SK-N-SH (cell line): ENCODE measurements around the gene C20orf204. TPM values are rescaled to one million over a fixed set of nuclear protein-coding genes. Genes with fewer than 3 reads are reported as not detected.

Experiments used
- CTCF ChIA-PET: fragments of 300-600, 350-600 bp; formaldehyde crosslinking; extraction: SDS; loops from one replicate; lab custom pipeline; 2021; lab: Yijun Ruan, JAX
- POLR2A ChIA-PET: fragments of 350-600 bp; sonication (Branson Sonifier 250); formaldehyde crosslinking; extraction: SDS; loops from one replicate; lab custom pipeline; 2020; ENCODE audit warnings: antibody characterized with exemption, inconsistent platforms; lab: Yijun Ruan, JAX
- DNase-seq: peaks from one replicate; pipeline ENCODE4 v3.0.0; 2012
- H2AFZ ChIP-seq: fragments of 200-600 bp; sonication (generic); 2 replicates; pipeline ENCODE4 v1.8.1; 2016; ENCODE audit warnings: antibody characterized with exemption, mild to moderate bottlenecking, low read depth
- H3F3A ChIP-seq: fragments of 200-600 bp; sonication (generic); replicated peaks from 2 replicates; pipeline ENCODE3; 2016; ENCODE audit warnings: antibody characterized with exemption, mild to moderate bottlenecking; ENCODE audit not compliant: insufficient read depth
- H3K27ac ChIP-seq, 2 experiments: fragments of 200-500 bp in 1 of 2; fragments of 200-600 bp in 1 of 2; sonication (Bioruptor generic) in 1 of 2; sonication (generic), shearing (Covaris generic) in 1 of 2; 2 replicates each; pipeline versions ENCODE4 v1.5.1 to v1.6.1; 2014 to 2016; ENCODE audit warnings: low read depth in 2 of 2, inconsistent platforms in 1 of 2, low read length in 1 of 2, mild to moderate bottlenecking in 1 of 2, mixed read lengths in 1 of 2
- H3K27me3 ChIP-seq: fragments of 200-600 bp; sonication (generic), shearing (Covaris generic); 2 replicates; pipeline ENCODE4 v1.6.1; 2016; ENCODE audit warnings: mixed run types; ENCODE audit not compliant: insufficient read depth
- H3K36me3 ChIP-seq, 2 experiments: fragments of 200-500 bp in 1 of 2; fragments of 200-600 bp in 1 of 2; sonication (Bioruptor generic) in 1 of 2; sonication (generic) in 1 of 2; replicated peaks in 1 of 2; 2 replicates each; pipeline versions ENCODE3 to v1.5.1; 2014 to 2016; ENCODE audit warnings: low read length in 1 of 2, mild to moderate bottlenecking in 1 of 2; ENCODE audit not compliant: insufficient read depth in 2 of 2, control insufficient read depth in 1 of 2
- H3K4me1 ChIP-seq, 2 experiments: fragments of 200-500 bp in 1 of 2; fragments of 200-600 bp in 1 of 2; sonication (Bioruptor generic) in 1 of 2; sonication (generic), shearing (Covaris generic) in 1 of 2; 2 replicates each; pipeline versions ENCODE4 v1.5.1 to v1.6.1; 2014 to 2016; ENCODE audit warnings: low read depth in 1 of 2, low read length in 1 of 2, mixed run types in 1 of 2; ENCODE audit not compliant: insufficient read depth in 2 of 2, control insufficient read depth in 1 of 2
- H3K4me2 ChIP-seq: fragments of 200-600 bp; sonication (generic), shearing (Covaris generic); 2 replicates; pipeline ENCODE4 v1.6.1; 2017; ENCODE audit warnings: mixed run types
- H3K4me3 ChIP-seq, 2 experiments: fragments of 200-500 bp in 1 of 2; fragments of 200-600 bp in 1 of 2; sonication (Bioruptor generic) in 1 of 2; sonication (generic), shearing (Covaris generic) in 1 of 2; 2 replicates each; pipeline versions ENCODE4 v1.5.1 to v1.8.1; 2014 to 2016; ENCODE audit warnings: low read depth in 2 of 2, inconsistent platforms in 1 of 2, low read length in 1 of 2, mild to moderate bottlenecking in 1 of 2, mixed read lengths in 1 of 2, moderate library complexity in 1 of 2
- H3K79me2 ChIP-seq: fragments of 200-600 bp; sonication (generic); 2 replicates; pipeline ENCODE4 v1.8.1; 2017; ENCODE audit warnings: mild to moderate bottlenecking; ENCODE audit not compliant: insufficient read depth
- H3K9ac ChIP-seq: fragments of 200-600 bp; sonication (generic); 2 replicates; pipeline ENCODE4 v1.6.1; 2017; ENCODE audit warnings: mixed run types
- H3K9me2 ChIP-seq: fragments of 200-600 bp; sonication (generic); 2 replicates; pipeline ENCODE4 v1.6.1; 2017; ENCODE audit warnings: mixed run types
- H3K9me3 ChIP-seq: fragments of 200-600 bp; sonication (generic); 2 replicates; pipeline ENCODE4 v1.6.1; 2017; ENCODE audit warnings: mixed run types, mild to moderate bottlenecking, moderate library complexity
- H4K20me1 ChIP-seq: fragments of 200-600 bp; sonication (generic); 2 replicates; pipeline ENCODE4 v1.6.1; 2017; ENCODE audit warnings: mild to moderate bottlenecking, mixed run types; ENCODE audit not compliant: insufficient read depth
- CTCF ChIP-seq: fragments of 200-600 bp; sonication (generic); IDR thresholded peaks from 2 replicates; pipeline ENCODE4 v1.6.1; 2017; ENCODE audit warnings: antibody characterized with exemption, mild to moderate bottlenecking, moderate library complexity
- ELF1 ChIP-seq: IDR thresholded peaks from 2 replicates; pipeline ENCODE4 v1.4.0; 2012
- EZH2phosphoT487 ChIP-seq: fragments of 200-600 bp; sonication (generic); IDR thresholded peaks from 2 replicates; pipeline ENCODE4 v1.6.1; 2017; ENCODE audit warnings: low read depth, mixed run types, mild to moderate bottlenecking, antibody characterized with exemption, moderate library complexity, borderline replicate concordance
- GABPA ChIP-seq: IDR thresholded peaks from 2 replicates; pipeline ENCODE4 v1.4.0; 2012; ENCODE audit warnings: low read depth, mild to moderate bottlenecking
- IRF3 ChIP-seq: fragments of 150-350 bp; IDR thresholded peaks from 2 replicates; pipeline ENCODE4 v1.6.1; 2016; ENCODE audit warnings: mild to moderate bottlenecking, low read depth, low read length
- MAX ChIP-seq: IDR thresholded peaks from 2 replicates; pipeline ENCODE4 v1.4.0; 2012; ENCODE audit warnings: low read depth
- MXI1 ChIP-seq: IDR thresholded peaks from 2 replicates; pipeline ENCODE4 v1.6.1; 2012; ENCODE audit warnings: mild to moderate bottlenecking, low read depth, low read length, improper control_type of control experiment
- NFIC ChIP-seq: IDR thresholded peaks from 2 replicates; pipeline ENCODE4 v1.4.0; 2012; ENCODE audit warnings: borderline replicate concordance
- PBX3 ChIP-seq: IDR thresholded peaks from 2 replicates; pipeline ENCODE4; 2012
- RAD21 ChIP-seq: IDR thresholded peaks from 2 replicates; pipeline ENCODE4 v1.6.1; 2012; ENCODE audit warnings: mild to moderate bottlenecking, low read length
- RCOR1 ChIP-seq: fragments of 150-350 bp; IDR thresholded peaks from 2 replicates; pipeline ENCODE4 v1.6.1; 2017; ENCODE audit warnings: antibody characterized with exemption, low read length
- RXRA ChIP-seq: IDR thresholded peaks from 2 replicates; pipeline ENCODE4 v1.4.0; 2012; ENCODE audit warnings: low read depth, mild to moderate bottlenecking, borderline replicate concordance
- SMC3 ChIP-seq: IDR thresholded peaks from 2 replicates; pipeline ENCODE4 v1.6.1; 2012; ENCODE audit warnings: low read depth, low read length, improper control_type of control experiment
- TAF1 ChIP-seq: IDR thresholded peaks from 2 replicates; pipeline ENCODE4 v1.6.1; 2012; ENCODE audit warnings: low read depth, mild to moderate bottlenecking, low read length, moderate library complexity, borderline replicate concordance
- USF1 ChIP-seq: IDR thresholded peaks from 2 replicates; pipeline ENCODE4 v1.4.0; 2012; ENCODE audit warnings: low read depth, borderline replicate concordance
- WGBS: methylation state at CpG from one replicate; pipeline ENCODE4 v1.1.6; 2017; ENCODE audit warnings: low lambda C conversion rate; 5-methylcytosine and 5-hydroxymethylcytosine counted together
- polyA plus RNA-seq, 3 experiments: library from polyadenylated mRNA; depleted of rRNA; stranded (reverse); fragments of >200 nt; gene quantifications; 2 replicates each; pipeline ENCODE4 v1.2.3, GENCODE V29; 2012

C20orf204 gene
- polyA plus RNA-seq, 1 of the 3 experiments (the other 2 are of a cell fraction): 0.21 TPM

- Histone ChIP-seq H3K27me3 (no peaks in the 10 kb centered on the region; the same call in 1 of the 2 replicates), H3K36me3 (no peaks in the 10 kb centered on the region), H3F3A (peaks cover 14% of the 10 kb centered on the region), H2AFZ (no peak overlapping the region), H3K27ac (no peak overlapping the region), H3K4me2 (peak overlapping the region; percentile 85), H3K4me3 (peak overlapping the region; percentile 47 to 53; a peak in 3 of 4 replicates), H3K4me1 (peaks cover 13 to 36% of the 10 kb centered on the region in 2 experiments; a peak in 3 of 4 replicates), H3K9me3 (no peaks in the 10 kb centered on the region), H4K20me1 (no peaks in the 10 kb centered on the region), H3K9me2 (no peaks in the 10 kb centered on the region), H3K9ac (no peak overlapping the region), H3K79me2 (no peaks in the 10 kb centered on the region)
- DNase-seq: no peak
- POLR2A ChIA-PET: no interaction called here
- CTCF ChIA-PET: interaction anchor here (0.5 to 12.9 kb wide), 14 partner anchors 10 to 130 kb away, joined by 3 to 252 read pairs (median 4); partner anchors contain the start of genes NPBWR2 and TCEA2
- no peak for TF ChIP-seq RAD21
- TF ChIP-seq MAX: no peak
- no peak for TF ChIP-seq GABPA
- TF ChIP-seq PBX3: no peak
- no peak for TF ChIP-seq EZH2phosphoT487
- 20% methylated on average over 11 of the region's 13 CpGs for WGBS
Observed at GRCh38 chr20:64082820-64083377, 46.9 kb downstream of the C20orf204 start.

- TF ChIP-seq SMC3 (peak; percentile 70), IRF3 (no peak), ELF1 (no peak), CTCF (peak; percentile 54), GABPA (no peak), NFIC (no peak), MXI1 (peak; percentile 33; the same call in 1 of the 2 replicates), RCOR1 (no peak; the same call in 1 of the 2 replicates), USF1 (no peak), RAD21 (peak; percentile 73), RXRA (no peak), TAF1 (no peak)
- ChIA-PET CTCF (interaction anchor here (0.6 to 12.9 kb wide), 22 partner anchors 9 to 614 kb away, joined by 3 to 252 read pairs (median 4); partner anchors contain the start of genes NPBWR2, PCMTD2 and TCEA2), POLR2A (interaction anchor here (1.0 to 1.2 kb wide), 2 partner anchors 37 to 173 kb away, joined by 4 to 6 read pairs; partner anchors contain the start of gene PCMTD2)
- Histone ChIP-seq H3K9ac (no peak overlapping the region), H3K4me2 (peak overlapping the region; percentile 85), H3K9me2 (no peaks in the 10 kb centered on the region), H3K36me3 (no peaks in the 10 kb centered on the region), H3K9me3 (no peaks in the 10 kb centered on the region), H3K27me3 (no peaks in the 10 kb centered on the region; the same call in 1 of the 2 replicates), H2AFZ (no peak overlapping the region), H4K20me1 (no peaks in the 10 kb centered on the region), H3K27ac (no peak overlapping the region), H3K4me3 (peak overlapping the region; percentile 47 to 53), H3K4me1 (peaks cover 8 to 33% of the 10 kb centered on the region in 2 experiments; a peak in 3 of 4 replicates), H3K79me2 (no peaks in the 10 kb centered on the region), H3F3A (peaks cover 14% of the 10 kb centered on the region)
- 3% methylated on average over 10 of the region's 52 CpGs for WGBS
- DNase-seq: peak; percentile 94
Observed at GRCh38 chr20:64083378-64083803, 47.4 kb downstream of the C20orf204 start.
